CD8-positive, alpha-beta memory T cell (primary cell): Measurements from ENCODE around the gene ACAA1. TPM values are rescaled to one million over a fixed set of nuclear protein-coding genes. Genes with fewer than 3 reads are reported as not detected.
"Not testable (repeated sequence)": the region's sequence is repeated elsewhere in the genome, so short reads cannot be mapped to it uniquely, and the experiment has no call there.

ENCODE experiments used
- CTCF ChIA-PET: fragments of 350-600 bp; sonication (Branson Sonifier 250); formaldehyde crosslinking; loops from one replicate; lab custom pipeline; 2021; ENCODE audit warnings: antibody characterized with exemption; lab: Charles Lee
- POLR2A ChIA-PET: fragments of 350-600 bp; sonication (Branson Sonifier 250); formaldehyde crosslinking; loops from one replicate; lab custom pipeline; 2021; ENCODE audit warnings: antibody characterized with exemption; lab: Charles Lee
- DNase-seq, 5 donors: peaks; one replicate each; pipeline versions ENCODE4 v3.0.0 to v3.0.0-alpha.2; 2020 to 2022; ENCODE audit warnings: mixed read lengths in 1 of 5
- H3K27ac ChIP-seq: one replicate; pipeline ENCODE4 v1.7.0; 2013; ENCODE audit warnings: low read depth, mild to moderate bottlenecking, low read length, moderate library complexity
- H3K27me3 ChIP-seq: 2 replicates; pipeline ENCODE4 v1.7.0; 2013; ENCODE audit warnings: low read length, mild to moderate bottlenecking; ENCODE audit not compliant: insufficient read depth, poor library complexity, severe bottlenecking
- H3K36me3 ChIP-seq: 2 replicates; pipeline ENCODE4 v1.7.0; 2013; ENCODE audit warnings: mild to moderate bottlenecking, low read length, moderate library complexity; ENCODE audit not compliant: insufficient read depth
- H3K4me1 ChIP-seq: 2 replicates; pipeline ENCODE4 v1.7.0; 2013; ENCODE audit warnings: mild to moderate bottlenecking, low read length, moderate library complexity; ENCODE audit not compliant: insufficient read depth
- H3K4me3 ChIP-seq: 2 replicates; pipeline ENCODE4 v1.7.0; 2013; ENCODE audit warnings: mild to moderate bottlenecking, low read length
- H3K9me3 ChIP-seq: 2 replicates; pipeline ENCODE4 v1.7.0; 2013; ENCODE audit warnings: mild to moderate bottlenecking, low read length
- H3K27ac Mint-ChIP-seq, 8 donors: one replicate each; pipeline ENCODE4 v1.8.0; 2020 to 2021; ENCODE audit warnings: mixed read lengths in 8 of 8, mild to moderate bottlenecking in 6 of 8, inconsistent platforms in 3 of 8, moderate library complexity in 3 of 8
- H3K27me3 Mint-ChIP-seq, 2 donors: one replicate each; pipeline ENCODE4 v1.8.0; 2020 to 2021; ENCODE audit warnings: mixed read lengths in 2 of 2, mild to moderate bottlenecking in 1 of 2, moderate library complexity in 1 of 2
- H3K36me3 Mint-ChIP-seq, 3 donors: one replicate each; pipeline ENCODE4 v1.8.0; 2020 to 2021; ENCODE audit warnings: mixed read lengths in 3 of 3, inconsistent platforms in 1 of 3, mild to moderate bottlenecking in 1 of 3
- H3K4me1 Mint-ChIP-seq, 3 donors: one replicate each; pipeline ENCODE4 v1.8.0; 2020 to 2021; ENCODE audit warnings: mixed read lengths in 3 of 3, inconsistent platforms in 1 of 3, mild to moderate bottlenecking in 1 of 3
- H3K4me3 Mint-ChIP-seq, 7 donors: one replicate each; pipeline ENCODE4 v1.8.0; 2020 to 2021; ENCODE audit warnings: mixed read lengths in 7 of 7, mild to moderate bottlenecking in 6 of 7, moderate library complexity in 4 of 7, inconsistent platforms in 2 of 7
- H3K9me3 Mint-ChIP-seq, 5 donors: one replicate each; pipeline ENCODE4 v1.8.0; 2020 to 2022; ENCODE audit warnings: mixed read lengths in 5 of 5, mild to moderate bottlenecking in 3 of 5, moderate library complexity in 2 of 5, inconsistent platforms in 1 of 5
- polyA plus RNA-seq: library from polyadenylated mRNA; unstranded; fragments of 300-500 nt; fragmentation: Illumina TruSeq; gene quantifications from one replicate; pipeline ENCODE4 v1.2.3, GENCODE V29; 2021
- total RNA-seq, 2 experiments: library from RNA; stranded (reverse); gene quantifications; one replicate each; pipeline ENCODE4 v1.2.3, GENCODE V29; 2021

The ACAA1 gene
- total and polyA plus RNA-seq, 3 experiments from 2014 or later, result 49.0 to 67.4 (median 67.1) TPM

DNA sequence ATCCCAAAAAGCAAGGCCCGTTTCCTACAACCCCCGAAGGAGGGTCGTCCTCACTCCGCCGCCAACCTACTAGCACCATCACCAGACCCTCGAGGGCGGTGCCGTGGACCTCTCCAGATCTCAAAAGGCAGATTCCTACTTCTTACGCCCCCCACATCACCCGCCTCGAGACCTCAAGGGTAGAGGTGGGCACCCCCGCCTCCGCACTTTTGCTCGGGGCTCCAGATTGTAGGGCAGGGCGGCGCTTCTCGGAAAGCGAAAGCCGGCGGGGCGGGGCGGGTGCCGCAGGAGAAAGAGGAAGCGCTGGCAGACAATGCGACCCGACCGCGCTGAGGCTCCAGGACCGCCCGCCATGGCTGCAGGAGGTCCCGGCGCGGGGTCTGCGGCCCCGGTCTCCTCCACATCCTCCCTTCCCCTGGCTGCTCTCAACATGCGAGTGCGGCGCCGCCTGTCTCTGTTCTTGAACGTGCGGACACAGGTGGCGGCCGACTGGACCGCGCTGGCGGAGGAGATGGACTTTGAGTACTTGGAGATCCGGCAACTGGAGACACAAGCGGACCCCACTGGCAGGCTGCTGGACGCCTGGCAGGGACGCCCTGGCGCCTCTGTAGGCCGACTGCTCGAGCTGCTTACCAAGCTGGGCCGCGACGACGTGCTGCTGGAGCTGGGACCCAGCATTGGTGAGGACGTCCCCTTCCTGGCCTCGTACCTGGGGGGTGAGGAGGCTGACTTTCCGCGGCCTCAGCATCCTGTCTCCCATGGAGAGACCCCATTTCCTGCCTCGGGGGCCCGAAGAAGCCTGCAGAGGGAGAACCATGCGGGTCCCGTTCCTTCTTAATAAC is 1.6 kb upstream of the ACAA1 start, which contains the start of gene MYD88:
Gene MYD88 (plus strand): TSS at position 313 of the 842 bp plus-strand sequence. CDS start 40 bp downstream, at position 353.
- Histone ChIP-seq H3K36me3 (peaks cover 16% of the 10 kb centered on the region), H3K27ac (peak within 1 kb of the TSS; percentile 89), H3K27me3 (no peaks in the 10 kb centered on the region), H3K4me3 (peak within 1 kb of the TSS; percentile 97), H3K9me3 (no peaks in the 10 kb centered on the region), H3K4me1 (peaks cover 37% of the 10 kb centered on the region)
- peaks cover 0 to 2% of the 10 kb centered on the region in 2 donors for H3K27me3 Mint-ChIP-seq
- H3K4me3 Mint-ChIP-seq, result peak within 1 kb of the TSS; percentile 87 to 99 (median 95)
- ChIA-PET POLR2A (interaction anchor here (0.6 to 2.7 kb wide), 2 partner anchors 27 to 104 kb away, joined by 3 to 17 read pairs; partner anchors contain the start of gene OXSR1), CTCF (interaction anchor here (1.0 to 7.7 kb wide), 2 partner anchors 20 to 26 kb away, joined by 3 to 60 read pairs; partner anchors contain the start of gene OXSR1)
- no peaks in the 10 kb centered on the region for H3K9me3 Mint-ChIP-seq
- peaks cover 59 to 71% (median 71%) of the 10 kb centered on the region in 3 donors for H3K4me1 Mint-ChIP-seq
- H3K36me3 Mint-ChIP-seq, result peaks cover 0 to 64% (median 17%) of the 10 kb centered on the region in 3 donors
- peak; percentile 81 to 91 (median 82) for DNase-seq
- peak within 1 kb of the TSS; percentile 89 to 100 (median 96) for H3K27ac Mint-ChIP-seq

GRCh38 chr3:38137615-38138348 is 855 bp upstream of the ACAA1 start:
- Histone ChIP-seq H3K4me1 (peaks cover 37% of the 10 kb centered on the region), H3K36me3 (peaks cover 24% of the 10 kb centered on the region), H3K27ac (peak overlapping the region; percentile 89), H3K4me3 (peak overlapping the region; percentile 97), H3K9me3 (no peaks in the 10 kb centered on the region), H3K27me3 (no peaks in the 10 kb centered on the region)
- Mint-ChIP-seq H3K27me3 (peaks cover 0 to 2% of the 10 kb centered on the region in 2 donors), H3K9me3 (no peaks in the 10 kb centered on the region), H3K4me1 (peaks cover 65 to 78% (median 78%) of the 10 kb centered on the region in 3 donors), H3K27ac (peak overlapping the region; percentile 89 to 100 (median 96)), H3K36me3 (peaks cover 0 to 72% (median 18%) of the 10 kb centered on the region in 3 donors), H3K4me3 (peak overlapping the region; percentile 87 to 99 (median 95))
- DNase-seq, result peak in 4 of 5 donors; percentile 5 to 51 (median 26)
- POLR2A ChIA-PET, result interaction anchor here (0.5 to 2.2 kb wide), 6 partner anchors 16 to 174 kb away, joined by 3 to 75 read pairs (median 4); partner anchors contain the start of genes DLEC1 and OXSR1
- CTCF ChIA-PET, result interaction anchor here (0.8 to 7.7 kb wide), 8 partner anchors 20 to 359 kb away, joined by 3 to 60 read pairs (median 4); partner anchors contain the start of genes DLEC1, OXSR1 and XYLB

DNA sequence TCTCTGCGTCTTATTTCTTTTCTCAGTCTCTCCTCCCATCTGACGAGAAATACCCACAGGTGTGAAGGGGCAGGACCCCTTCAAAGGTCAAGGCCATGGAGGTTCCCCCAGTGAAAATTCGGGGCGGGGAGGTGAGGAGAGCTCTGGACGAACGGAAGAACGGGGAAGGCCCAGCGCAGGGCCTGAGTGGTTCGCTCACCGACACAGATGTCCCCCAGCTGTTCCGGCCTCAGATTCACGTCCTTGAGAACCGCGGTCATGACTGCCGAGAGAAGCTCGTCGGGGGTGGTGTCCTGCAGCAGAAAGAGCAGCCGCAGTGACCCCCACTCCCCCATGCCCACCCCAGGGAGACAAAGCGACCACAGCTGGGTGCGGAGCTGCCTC is 542 bp downstream of the ACAA1 start:
- H3K9me3 ChIP-seq, result no peaks in the 10 kb centered on the region
- peak in 1 of 5 donors; percentile 7 for DNase-seq
- peaks cover 37% of the 10 kb centered on the region for H3K4me1 ChIP-seq
- H3K27me3 ChIP-seq, result no peaks in the 10 kb centered on the region
- Mint-ChIP-seq H3K4me3 (peak overlapping the region; percentile 87 to 99 (median 95)), H3K4me1 (peaks cover 65 to 87% (median 86%) of the 10 kb centered on the region in 3 donors), H3K36me3 (peaks cover 0 to 71% (median 11%) of the 10 kb centered on the region in 3 donors), H3K9me3 (no peaks in the 10 kb centered on the region), H3K27me3 (no peaks in the 10 kb centered on the region), H3K27ac (peak overlapping the region; percentile 74 to 95 (median 87))
- peaks cover 25% of the 10 kb centered on the region for H3K36me3 ChIP-seq
- peak overlapping the region; percentile 97 for H3K4me3 ChIP-seq
- CTCF ChIA-PET, result interaction anchor here (0.6 to 7.7 kb wide), 8 partner anchors 19 to 360 kb away, joined by 3 to 60 read pairs (median 4); partner anchors contain the start of genes DLEC1 and OXSR1
- POLR2A ChIA-PET, result interaction anchor here (0.6 to 2.2 kb wide), 4 partner anchors 17 to 98 kb away, joined by 3 to 75 read pairs (median 4); partner anchors contain the start of genes DLEC1 and OXSR1
- H3K27ac ChIP-seq, result peak overlapping the region; percentile 89

- not testable (repeated sequence) for H3K27me3 Mint-ChIP-seq, H3K9me3 Mint-ChIP-seq, H3K9me3 ChIP-seq, H3K27me3 ChIP-seq
- H3K27ac ChIP-seq, result peak overlapping the region; percentile 89
- Mint-ChIP-seq H3K27ac (peak overlapping the region; percentile 74 to 95 (median 87)), H3K4me3 (peak overlapping the region; percentile 87 to 99 (median 95)), H3K36me3 (peaks cover 0 to 71% (median 6%) of the 10 kb centered on the region in 3 donors), H3K4me1 (peaks cover 63 to 85% (median 81%) of the 10 kb centered on the region in 3 donors)
- peak overlapping the region; percentile 97 for H3K4me3 ChIP-seq
- DNase-seq, result peak in 2 of 5 donors; percentile 22 to 60
- ChIA-PET POLR2A (interaction anchor here (1.5 to 2.2 kb wide), 2 partner anchors 18 to 30 kb away, joined by 4 to 75 read pairs; partner anchors contain the start of gene OXSR1), CTCF (interaction anchor here (1.5 to 7.7 kb wide), 3 partner anchors 18 to 210 kb away, joined by 4 to 60 read pairs (median 15); partner anchors contain the start of gene OXSR1)
- H3K4me1 ChIP-seq, result peaks cover 35% of the 10 kb centered on the region
- H3K36me3 ChIP-seq, result peaks cover 28% of the 10 kb centered on the region
Measured at GRCh38 chr3:38135621-38136277, 1.2 kb downstream of the ACAA1 start.

DNA sequence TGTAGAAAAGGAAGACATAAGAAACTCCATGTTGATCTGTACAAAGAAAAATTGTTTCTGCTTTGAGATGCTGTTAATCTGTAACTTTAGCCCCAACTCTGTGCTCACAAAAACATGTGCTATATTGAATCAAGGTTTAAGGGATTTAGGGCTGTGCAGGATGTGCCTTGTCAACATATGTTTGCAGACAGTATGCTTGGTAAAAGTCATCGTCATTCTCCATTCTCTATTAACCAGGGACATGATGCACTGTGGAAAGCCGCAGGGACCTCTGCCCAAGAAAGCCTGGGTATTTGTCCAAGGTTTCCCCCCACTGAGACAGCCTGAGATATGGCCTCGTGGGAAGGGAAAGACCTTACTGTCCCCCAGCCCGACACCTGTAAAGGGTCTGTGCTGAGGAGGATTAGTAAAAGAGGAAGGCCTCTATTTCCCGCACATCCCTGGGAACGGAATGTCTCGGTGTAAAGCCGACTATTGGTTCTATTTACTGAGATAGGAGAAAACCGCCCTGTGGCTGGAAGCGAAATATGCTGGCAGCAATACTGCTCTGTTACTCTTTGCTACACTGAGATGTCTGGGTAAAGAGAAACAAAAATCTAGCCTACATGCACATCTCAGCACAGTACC is 2.3 kb downstream of the ACAA1 start:
- H3K27ac Mint-ChIP-seq, result peak overlapping the region in 7 of 8 donors; percentile 54 to 95 (median 77)
- CTCF ChIA-PET, result not testable (repeated sequence)

GRCh38 chr3:38133557-38134405 is 3.1 kb downstream of the ACAA1 start:
- H3K27me3 Mint-ChIP-seq, result no peaks in the 10 kb centered on the region
- no peaks in the 10 kb centered on the region for H3K9me3 Mint-ChIP-seq
- Histone ChIP-seq H3K4me3 (no peak overlapping the region), H3K9me3 (no peaks in the 10 kb centered on the region), H3K36me3 (peaks cover 41% of the 10 kb centered on the region), H3K4me1 (peaks cover 20% of the 10 kb centered on the region), H3K27ac (no peak overlapping the region), H3K27me3 (no peaks in the 10 kb centered on the region)
- H3K36me3 Mint-ChIP-seq, result peaks cover 0 to 81% (median 6%) of the 10 kb centered on the region in 3 donors
- ChIA-PET POLR2A (interaction anchor here (0.6 kb wide), 1 partner anchor 33 kb away, joined by 4 read pairs; no protein-coding TSS in a partner anchor), CTCF (no interaction called here)
- H3K4me3 Mint-ChIP-seq, result peak overlapping the region in 2 of 7 donors; percentile 3 to 96
- peak overlapping the region in 7 of 8 donors; percentile 26 to 93 (median 37) for H3K27ac Mint-ChIP-seq
- no peak for DNase-seq
- peaks cover 52 to 77% (median 70%) of the 10 kb centered on the region in 3 donors for H3K4me1 Mint-ChIP-seq

More for the DNA sequence above, 2.3 kb downstream of the ACAA1 start:
- H3K27ac ChIP-seq, H3K4me3 ChIP-seq, H3K27me3 Mint-ChIP-seq, DNase-seq, H3K9me3 ChIP-seq, H3K9me3 Mint-ChIP-seq, H3K27me3 ChIP-seq, POLR2A ChIA-PET: not testable (repeated sequence)
- H3K4me1 Mint-ChIP-seq, result peaks cover 57 to 81% (median 76%) of the 10 kb centered on the region in 3 donors
- peak overlapping the region; percentile 52 to 99 (median 94) for H3K4me3 Mint-ChIP-seq
- Histone ChIP-seq H3K4me1 (peaks cover 24% of the 10 kb centered on the region), H3K36me3 (peaks cover 34% of the 10 kb centered on the region)
- peaks cover 0 to 77% (median 6%) of the 10 kb centered on the region in 3 donors for H3K36me3 Mint-ChIP-seq
